GM12891 (cell line): ENCODE measurements around the gene UBR1.

Experiments used
- POLR2A ChIP-seq: IDR thresholded peaks from 2 replicates; pipeline ENCODE4 v1.6.1; 2011; ENCODE audit warnings: low read depth, low read length, control low read depth
- POLR2AphosphoS5 ChIP-seq: IDR thresholded peaks from 2 replicates; pipeline ENCODE4 v1.6.1; 2011; ENCODE audit warnings: low read depth, low read length, control low read depth
- SPI1 ChIP-seq: IDR thresholded peaks from 2 replicates; pipeline ENCODE4 v1.6.1; 2011; ENCODE audit warnings: low read depth, low read length, control low read depth
- TAF1 ChIP-seq: IDR thresholded peaks from 2 replicates; pipeline ENCODE4 v1.6.1; 2011; ENCODE audit warnings: low read depth, low read length, control low read depth

- TF ChIP-seq TAF1 (no peak), POLR2A (no peak), POLR2AphosphoS5 (no peak), SPI1 (no peak)
Measured at GRCh38 chr15:43125100-43125661, 19.3 kb upstream of the UBR1 start.
